Peyer's patch (tissue), 4 donors: Measurements from ENCODE around the gene FMR1NB.

ENCODE experiments used
- CTCF ChIP-seq, 6 experiments: fragments of 450-650 bp in 4 of 6; fragments of 200-600 bp in 2 of 6; sonication (generic) in 1 of 6; IDR thresholded peaks; one replicate each; pipeline ENCODE4 v1.5.1; 2017 to 2019; ENCODE audit warnings: antibody characterized with exemption in 6 of 6, mild to moderate bottlenecking in 3 of 6, moderate library complexity in 1 of 6
- POLR2A ChIP-seq, 2 donors: fragments of 450-650 bp; IDR thresholded peaks; one replicate each; pipeline ENCODE4 v1.5.1; 2017; ENCODE audit warnings: antibody characterized with exemption in 2 of 2, mild to moderate bottlenecking in 2 of 2, moderate library complexity in 2 of 2

- no peak for TF ChIP-seq CTCF (IDR thresholded peaks at IDR 0.05)
- no peak for TF ChIP-seq POLR2A (IDR thresholded peaks at IDR 0.05)
Measured at GRCh38 chrX:148020329-148020728, 39.2 kb downstream of the FMR1NB start.
